Right lobe of liver (tissue), 6 donors: ENCODE data around the gene FER1L5. TPM values are rescaled to one million over a fixed set of nuclear protein-coding genes. Genes with fewer than 3 reads are reported as not detected.

Source experiments
- ATAC-seq, 4 donors: fragments of 200-7000 bp; cut with Tn5 transposase; one replicate each; pipeline ENCODE4 v1.9.1; 2020; ENCODE audit warnings: mild to moderate bottlenecking in 4 of 4, moderate library complexity in 4 of 4
- DNase-seq, 3 donors: peaks; one replicate each; pipeline ENCODE4 v3.0.0-alpha.2; 2020
- H3K27ac ChIP-seq, 3 donors: fragments of 200-600 bp; one replicate each; pipeline ENCODE4 v1.8.0; 2022
- H3K27me3 ChIP-seq, 2 donors: fragments of 200-600 bp; one replicate each; pipeline ENCODE4 v1.8.0; 2022
- H3K36me3 ChIP-seq, 4 donors: fragments of 200-600 bp; sonication (generic) in 1 of 4; one replicate each; pipeline versions ENCODE4 v1.5.1 to v1.8.0; 2017 to 2022; ENCODE audit warnings: control low read depth in 1 of 4
- H3K4me1 ChIP-seq, 4 donors: fragments of 200-600 bp; sonication (generic) in 1 of 4; one replicate each; pipeline versions ENCODE4 v1.5.1 to v1.8.0; 2017 to 2022; ENCODE audit warnings: control low read depth in 1 of 4
- H3K4me3 ChIP-seq, 3 donors: fragments of 200-600 bp; one replicate each; pipeline ENCODE4 v1.8.0; 2022
- H3K9me3 ChIP-seq, 4 donors: fragments of 200-600 bp; sonication (generic) in 1 of 4; one replicate each; pipeline versions ENCODE4 v1.5.1 to v1.8.0; 2017 to 2022; ENCODE audit warnings: control low read depth in 1 of 4
- POLR2A ChIP-seq: fragments of 450-650 bp; IDR thresholded peaks from one replicate; pipeline ENCODE4 v1.6.1; 2017; ENCODE audit warnings: antibody characterized with exemption, mild to moderate bottlenecking
- intact Hi-C, 2 donors: fragments of 100-400 bp; cut with DNase I; formaldehyde crosslinking; loops; one replicate each; pipeline versions ENCODE4 v1.11.2 to v1.14.1; 2022
- total RNA-seq, 6 experiments: library from RNA; depleted of rRNA in 2 of 6; stranded (reverse); fragments of >200 nt in 2 of 6; fragmentation: NEBNext Ultra II Directional in 3 of 6; extraction: Animal tissue kit (Norgen Biotek cat#: 25700) in 3 of 6; gene quantifications; one replicate each; pipeline versions ENCODE4 v1.1.0 to v1.2.4, GENCODE V29; 2016 to 2023
- TF ChIP-seq, protein P1 (sequence below), 4 donors: fragments of 200-600 bp in 3 of 4; fragments of 450-650 bp in 1 of 4; IDR thresholded peaks; one replicate each; pipeline versions ENCODE4 v1.5.1 to v1.8.0; 2016 to 2022; ENCODE audit warnings: antibody characterized with exemption in 4 of 4, mild to moderate bottlenecking in 2 of 4
- donor health status: DM: no; HTN: yes; CAD: no.
- donor health status: DM: no; HTN: no; CAD: no.
- donor health status: DM: no; HTN: no; CAD: no.
- donor health status: DM: no; HTN: yes; CAD: no.
- donor health status: DM: no; HTN: yes; CAD: no.

FER1L5 gene
- total RNA-seq, 6 experiments from 2014 or later: not detected

DNA sequence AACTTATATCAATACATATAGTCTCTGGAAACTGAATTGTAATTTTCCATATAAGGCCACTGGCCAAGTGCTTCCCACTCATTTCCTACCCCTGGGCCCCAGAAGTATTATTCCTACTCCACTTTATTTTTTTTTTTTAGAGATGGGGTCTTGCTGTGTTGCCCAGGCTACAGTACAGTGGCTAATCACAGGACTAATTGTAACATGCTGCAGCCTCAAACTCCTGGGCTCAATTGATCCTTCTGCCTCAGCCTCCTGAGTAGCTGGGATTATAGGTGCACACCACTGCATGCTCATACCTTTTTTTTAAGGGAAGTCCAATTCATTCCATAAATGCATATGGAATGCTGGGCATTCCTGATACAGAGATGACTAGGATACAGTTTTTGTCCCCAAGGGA is 111.8 kb downstream of the FER1L5 start:
- no peaks in the 10 kb centered on the region for H3K36me3 ChIP-seq
- no peak for TF ChIP-seq POLR2A
- TF ChIP-seq, protein P1, sequence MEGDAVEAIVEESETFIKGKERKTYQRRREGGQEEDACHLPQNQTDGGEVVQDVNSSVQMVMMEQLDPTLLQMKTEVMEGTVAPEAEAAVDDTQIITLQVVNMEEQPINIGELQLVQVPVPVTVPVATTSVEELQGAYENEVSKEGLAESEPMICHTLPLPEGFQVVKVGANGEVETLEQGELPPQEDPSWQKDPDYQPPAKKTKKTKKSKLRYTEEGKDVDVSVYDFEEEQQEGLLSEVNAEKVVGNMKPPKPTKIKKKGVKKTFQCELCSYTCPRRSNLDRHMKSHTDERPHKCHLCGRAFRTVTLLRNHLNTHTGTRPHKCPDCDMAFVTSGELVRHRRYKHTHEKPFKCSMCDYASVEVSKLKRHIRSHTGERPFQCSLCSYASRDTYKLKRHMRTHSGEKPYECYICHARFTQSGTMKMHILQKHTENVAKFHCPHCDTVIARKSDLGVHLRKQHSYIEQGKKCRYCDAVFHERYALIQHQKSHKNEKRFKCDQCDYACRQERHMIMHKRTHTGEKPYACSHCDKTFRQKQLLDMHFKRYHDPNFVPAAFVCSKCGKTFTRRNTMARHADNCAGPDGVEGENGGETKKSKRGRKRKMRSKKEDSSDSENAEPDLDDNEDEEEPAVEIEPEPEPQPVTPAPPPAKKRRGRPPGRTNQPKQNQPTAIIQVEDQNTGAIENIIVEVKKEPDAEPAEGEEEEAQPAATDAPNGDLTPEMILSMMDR (IDR thresholded peaks at IDR 0.05): no peak
- no peaks in the 10 kb centered on the region for H3K9me3 ChIP-seq
- H3K27me3 ChIP-seq: no peaks in the 10 kb centered on the region
- ATAC-seq: no peak
- intact Hi-C loops: no loop called here
- no peak overlapping the region for H3K27ac ChIP-seq
- no peak overlapping the region for H3K4me3 ChIP-seq
- no peak for DNase-seq
- no peaks in the 10 kb centered on the region for H3K4me1 ChIP-seq

Other genes starting within 250 kb of the FER1L5 start
- 1 to 10 TPM in 3 of 6 experiments, under 1 TPM in 3; 0.23 to 3.0 (median 1.4) TPM for gene NEURL3, start 137.4 kb upstream of the FER1L5 start, total RNA-seq
- 10 to 100 TPM; 13.2 to 23.1 (median 16.9) TPM for gene ARID5A, start 106.0 kb upstream of the FER1L5 start, total RNA-seq
- 10 to 100 TPM; 17.3 to 29.3 (median 21.6) TPM for gene KANSL3, start 4.5 kb upstream of the FER1L5 start, total RNA-seq
- 10 to 100 TPM in 3 of 6 experiments, 1 to 10 TPM in 3; 5.5 to 17.8 (median 11.3) TPM for gene LMAN2L, start 97.3 kb downstream of the FER1L5 start, total RNA-seq
- 1 to 10 TPM; 2.3 to 4.9 (median 3.7) TPM for gene CNNM4, start 118.1 kb downstream of the FER1L5 start, total RNA-seq
- 10 to 100 TPM; 11.5 to 37.6 (median 21.6) TPM for gene CNNM3, start 173.5 kb downstream of the FER1L5 start, total RNA-seq
- gene ANKRD23, start 201.3 kb downstream of the FER1L5 start, total RNA-seq: 1 to 10 TPM in 5 of 6 experiments, under 1 TPM in 1; 0.98 to 4.0 (median 2.7) TPM
- 10 to 100 TPM in 3 of 6 experiments, 1 to 10 TPM in 3; 6.0 to 16.3 (median 9.7) TPM for gene ANKRD39, start 215.3 kb downstream of the FER1L5 start, total RNA-seq
- gene SEMA4C, start 227.3 kb downstream of the FER1L5 start, total RNA-seq: 10 to 100 TPM; 11.9 to 18.9 (median 12.6) TPM